H1 (cell line): Measurements from ENCODE around the gene BIRC7. TPM values are rescaled to one million over a fixed set of nuclear protein-coding genes. Genes with fewer than 3 reads are reported as not detected.

Experiments
- ATF3 ChIP-seq: IDR thresholded peaks from 2 replicates; pipeline ENCODE4 v1.6.1; 2011; ENCODE audit warnings: low read depth, mild to moderate bottlenecking, low read length; ENCODE audit not compliant: insufficient read depth
- BCL11A ChIP-seq, 2 experiments: IDR thresholded peaks; one replicate each; pipeline ENCODE4 v1.6.1; 2011; ENCODE audit warnings: low read depth in 2 of 2, low read length in 2 of 2, mild to moderate bottlenecking in 2 of 2
- RNF2 ChIP-seq: fragments of 200-900, 300-1000 bp; sonication (generic); IDR thresholded peaks from 2 replicates; pipeline ENCODE4 v1.7.1; 2016; ENCODE audit warnings: borderline replicate concordance, low read depth, mild to moderate bottlenecking, antibody characterized with exemption, low read length; ENCODE audit not compliant: poor library complexity, severe bottlenecking; ENCODE audit errors: missing control alignments
- TAF1 ChIP-seq: IDR thresholded peaks from 2 replicates; pipeline ENCODE4 v1.6.1; 2011; ENCODE audit warnings: mild to moderate bottlenecking, low read depth, low read length
- polyA plus RNA-seq, 7 experiments: library from polyadenylated mRNA; depleted of rRNA in 3 of 7; stranded (reverse) in 5 of 7; unstranded in 2 of 7; fragments of >200 nt in 5 of 7; fragments of 200-250 nt in 2 of 7; gene quantifications; 1 replicate in 5 of 7; 2 replicates in 1 of 7; 4 replicates in 1 of 7; pipeline versions ENCODE4 v1.2.1 to v1.2.3, GENCODE V29; 2011 to 2013; ENCODE audit warnings: missing spikeins in 2 of 7, mixed read lengths in 2 of 7
- total RNA-seq: library from RNA; stranded (reverse); fragmentation: NEBNext Ultra II Directional; extraction: Animal tissue kit (Norgen Biotek cat#: 25700); gene quantifications from 2 replicates; pipeline ENCODE4 v1.2.1, GENCODE V29; 2021
- TF ChIP-seq, protein P1 (sequence below): fragments of 300-600 bp; sonication (generic); IDR thresholded peaks from 2 replicates; pipeline ENCODE4 v1.7.1; 2012; ENCODE audit warnings: low read length, moderate library complexity, mild to moderate bottlenecking, inconsistent platforms; ENCODE audit not compliant: insufficient replicate concordance

The BIRC7 gene
- total and polyA plus RNA-seq, 2 of the 8 experiments (the other 6 are each of a cell fraction or from before 2014, with no cell fraction given), result 0.11 to 0.41 TPM

- TF ChIP-seq, protein P1, sequence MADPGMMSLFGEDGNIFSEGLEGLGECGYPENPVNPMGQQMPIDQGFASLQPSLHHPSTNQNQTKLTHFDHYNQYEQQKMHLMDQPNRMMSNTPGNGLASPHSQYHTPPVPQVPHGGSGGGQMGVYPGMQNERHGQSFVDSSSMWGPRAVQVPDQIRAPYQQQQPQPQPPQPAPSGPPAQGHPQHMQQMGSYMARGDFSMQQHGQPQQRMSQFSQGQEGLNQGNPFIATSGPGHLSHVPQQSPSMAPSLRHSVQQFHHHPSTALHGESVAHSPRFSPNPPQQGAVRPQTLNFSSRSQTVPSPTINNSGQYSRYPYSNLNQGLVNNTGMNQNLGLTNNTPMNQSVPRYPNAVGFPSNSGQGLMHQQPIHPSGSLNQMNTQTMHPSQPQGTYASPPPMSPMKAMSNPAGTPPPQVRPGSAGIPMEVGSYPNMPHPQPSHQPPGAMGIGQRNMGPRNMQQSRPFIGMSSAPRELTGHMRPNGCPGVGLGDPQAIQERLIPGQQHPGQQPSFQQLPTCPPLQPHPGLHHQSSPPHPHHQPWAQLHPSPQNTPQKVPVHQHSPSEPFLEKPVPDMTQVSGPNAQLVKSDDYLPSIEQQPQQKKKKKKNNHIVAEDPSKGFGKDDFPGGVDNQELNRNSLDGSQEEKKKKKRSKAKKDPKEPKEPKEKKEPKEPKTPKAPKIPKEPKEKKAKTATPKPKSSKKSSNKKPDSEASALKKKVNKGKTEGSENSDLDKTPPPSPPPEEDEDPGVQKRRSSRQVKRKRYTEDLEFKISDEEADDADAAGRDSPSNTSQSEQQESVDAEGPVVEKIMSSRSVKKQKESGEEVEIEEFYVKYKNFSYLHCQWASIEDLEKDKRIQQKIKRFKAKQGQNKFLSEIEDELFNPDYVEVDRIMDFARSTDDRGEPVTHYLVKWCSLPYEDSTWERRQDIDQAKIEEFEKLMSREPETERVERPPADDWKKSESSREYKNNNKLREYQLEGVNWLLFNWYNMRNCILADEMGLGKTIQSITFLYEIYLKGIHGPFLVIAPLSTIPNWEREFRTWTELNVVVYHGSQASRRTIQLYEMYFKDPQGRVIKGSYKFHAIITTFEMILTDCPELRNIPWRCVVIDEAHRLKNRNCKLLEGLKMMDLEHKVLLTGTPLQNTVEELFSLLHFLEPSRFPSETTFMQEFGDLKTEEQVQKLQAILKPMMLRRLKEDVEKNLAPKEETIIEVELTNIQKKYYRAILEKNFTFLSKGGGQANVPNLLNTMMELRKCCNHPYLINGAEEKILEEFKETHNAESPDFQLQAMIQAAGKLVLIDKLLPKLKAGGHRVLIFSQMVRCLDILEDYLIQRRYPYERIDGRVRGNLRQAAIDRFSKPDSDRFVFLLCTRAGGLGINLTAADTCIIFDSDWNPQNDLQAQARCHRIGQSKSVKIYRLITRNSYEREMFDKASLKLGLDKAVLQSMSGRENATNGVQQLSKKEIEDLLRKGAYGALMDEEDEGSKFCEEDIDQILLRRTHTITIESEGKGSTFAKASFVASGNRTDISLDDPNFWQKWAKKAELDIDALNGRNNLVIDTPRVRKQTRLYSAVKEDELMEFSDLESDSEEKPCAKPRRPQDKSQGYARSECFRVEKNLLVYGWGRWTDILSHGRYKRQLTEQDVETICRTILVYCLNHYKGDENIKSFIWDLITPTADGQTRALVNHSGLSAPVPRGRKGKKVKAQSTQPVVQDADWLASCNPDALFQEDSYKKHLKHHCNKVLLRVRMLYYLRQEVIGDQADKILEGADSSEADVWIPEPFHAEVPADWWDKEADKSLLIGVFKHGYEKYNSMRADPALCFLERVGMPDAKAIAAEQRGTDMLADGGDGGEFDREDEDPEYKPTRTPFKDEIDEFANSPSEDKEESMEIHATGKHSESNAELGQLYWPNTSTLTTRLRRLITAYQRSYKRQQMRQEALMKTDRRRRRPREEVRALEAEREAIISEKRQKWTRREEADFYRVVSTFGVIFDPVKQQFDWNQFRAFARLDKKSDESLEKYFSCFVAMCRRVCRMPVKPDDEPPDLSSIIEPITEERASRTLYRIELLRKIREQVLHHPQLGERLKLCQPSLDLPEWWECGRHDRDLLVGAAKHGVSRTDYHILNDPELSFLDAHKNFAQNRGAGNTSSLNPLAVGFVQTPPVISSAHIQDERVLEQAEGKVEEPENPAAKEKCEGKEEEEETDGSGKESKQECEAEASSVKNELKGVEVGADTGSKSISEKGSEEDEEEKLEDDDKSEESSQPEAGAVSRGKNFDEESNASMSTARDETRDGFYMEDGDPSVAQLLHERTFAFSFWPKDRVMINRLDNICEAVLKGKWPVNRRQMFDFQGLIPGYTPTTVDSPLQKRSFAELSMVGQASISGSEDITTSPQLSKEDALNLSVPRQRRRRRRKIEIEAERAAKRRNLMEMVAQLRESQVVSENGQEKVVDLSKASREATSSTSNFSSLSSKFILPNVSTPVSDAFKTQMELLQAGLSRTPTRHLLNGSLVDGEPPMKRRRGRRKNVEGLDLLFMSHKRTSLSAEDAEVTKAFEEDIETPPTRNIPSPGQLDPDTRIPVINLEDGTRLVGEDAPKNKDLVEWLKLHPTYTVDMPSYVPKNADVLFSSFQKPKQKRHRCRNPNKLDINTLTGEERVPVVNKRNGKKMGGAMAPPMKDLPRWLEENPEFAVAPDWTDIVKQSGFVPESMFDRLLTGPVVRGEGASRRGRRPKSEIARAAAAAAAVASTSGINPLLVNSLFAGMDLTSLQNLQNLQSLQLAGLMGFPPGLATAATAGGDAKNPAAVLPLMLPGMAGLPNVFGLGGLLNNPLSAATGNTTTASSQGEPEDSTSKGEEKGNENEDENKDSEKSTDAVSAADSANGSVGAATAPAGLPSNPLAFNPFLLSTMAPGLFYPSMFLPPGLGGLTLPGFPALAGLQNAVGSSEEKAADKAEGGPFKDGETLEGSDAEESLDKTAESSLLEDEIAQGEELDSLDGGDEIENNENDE, result no peak
- TF ChIP-seq RNF2 (no peak), TAF1 (no peak), BCL11A (IDR thresholded peaks at IDR 0.05; ENCODE audit: low read depth in 2 of 2, low read length in 2 of 2) (no peak), ATF3 (no peak)
These were observed 53.0 kb downstream of the BIRC7 start (continued) for GRCh38 chr20:63288581-63289251.
